Effector memory CD4-positive, alpha-beta T cell (primary cell): ENCODE data around the gene PYGM.
A peak's percentile ranks its signal among the peaks of the same experiment; 100 is the strongest.

Experiments used
- DNase-seq, 3 donors: peaks; one replicate each; pipeline ENCODE4 v3.0.0-alpha.2; 2020
- H3K27ac ChIP-seq: 2 replicates; pipeline ENCODE4 v1.7.0; 2013; ENCODE audit warnings: mild to moderate bottlenecking, low read length, moderate library complexity; ENCODE audit not compliant: insufficient read depth, poor library complexity, severe bottlenecking
- H3K27me3 ChIP-seq: replicated peaks from 2 replicates; pipeline ENCODE4 v1.7.0; 2013; ENCODE audit warnings: mild to moderate bottlenecking, low read length; ENCODE audit not compliant: insufficient read depth, control insufficient read depth, poor library complexity, severe bottlenecking
- H3K36me3 ChIP-seq: 2 replicates; pipeline ENCODE4 v1.7.0; 2013; ENCODE audit warnings: mild to moderate bottlenecking, low read length, moderate library complexity; ENCODE audit not compliant: control insufficient read depth, insufficient read depth
- H3K4me1 ChIP-seq: 2 replicates; pipeline ENCODE4 v1.7.0; 2013; ENCODE audit warnings: low read length, mild to moderate bottlenecking; ENCODE audit not compliant: control insufficient read depth, insufficient read depth, poor library complexity, severe bottlenecking
- H3K4me3 ChIP-seq: 2 replicates; pipeline ENCODE4 v1.7.0; 2013; ENCODE audit warnings: low read length, low read depth, mild to moderate bottlenecking; ENCODE audit not compliant: insufficient read depth, poor library complexity, severe bottlenecking
- H3K9me3 ChIP-seq: 2 replicates; pipeline ENCODE4 v1.7.0; 2013; ENCODE audit warnings: mild to moderate bottlenecking, low read length, moderate library complexity; ENCODE audit not compliant: control insufficient read depth
- total RNA-seq, 3 donors: gene quantifications; one replicate each; lab custom pipeline; 2026; lab: John Stamatoyannopoulos, UW

PYGM gene
- total RNA-seq: 20.4 to 37.8 (median 24.6) reads per million in 3 donors

GRCh38 chr11:64759722-64760719, at the start of gene PYGM:
Gene PYGM, minus strand, starts transcription at chr11:64759974. Its CDS starts 76 bp downstream, at chr11:64759898.
- Histone ChIP-seq H3K27me3 (no peaks in the 10 kb centered on the region), H3K9me3 (no peaks in the 10 kb centered on the region), H3K4me1 (peaks cover 52% of the 10 kb centered on the region), H3K36me3 (peaks cover 16% of the 10 kb centered on the region), H3K4me3 (no peak within 1 kb of the TSS), H3K27ac (no peak within 1 kb of the TSS)
- no peak for DNase-seq

GRCh38 chr11:64805481-64805880, 45.7 kb upstream of the PYGM start:
- H3K4me3 ChIP-seq: no peak overlapping the region
- no peaks in the 10 kb centered on the region for H3K27me3 ChIP-seq
- peaks cover 23% of the 10 kb centered on the region for H3K36me3 ChIP-seq
- peaks cover 30% of the 10 kb centered on the region for H3K4me1 ChIP-seq
- H3K27ac ChIP-seq: no peak overlapping the region
- no peak for DNase-seq
- H3K9me3 ChIP-seq: no peaks in the 10 kb centered on the region

- H3K9me3 ChIP-seq: no peaks in the 10 kb centered on the region
These were observed 44.8 kb upstream of the PYGM start for GRCh38 chr11:64804346-64805210.

GRCh38 chr11:64803846-64804345, 44.1 kb upstream of the PYGM start:
- Histone ChIP-seq H3K4me3 (peak overlapping the region; percentile 55), H3K36me3 (peaks cover 39% of the 10 kb centered on the region), H3K4me1 (peaks cover 22% of the 10 kb centered on the region), H3K27me3 (no peaks in the 10 kb centered on the region), H3K27ac (peak overlapping the region; percentile 91), H3K9me3 (no peaks in the 10 kb centered on the region)
- DNase-seq: no peak

More at GRCh38 chr11:64804346-64805210, 44.8 kb upstream of the PYGM start:
- peak overlapping the region; percentile 91 for H3K27ac ChIP-seq
- H3K36me3 ChIP-seq: peaks cover 32% of the 10 kb centered on the region
- H3K27me3 ChIP-seq: no peaks in the 10 kb centered on the region
- no peak for DNase-seq
- no peak overlapping the region for H3K4me3 ChIP-seq
- H3K4me1 ChIP-seq: peaks cover 27% of the 10 kb centered on the region

- DNase-seq: peak; percentile 80 to 85 (median 85)
- H3K4me3 ChIP-seq: peak within 1 kb of the TSS; percentile 63
- no peaks in the 10 kb centered on the region for H3K27me3 ChIP-seq
- H3K27ac ChIP-seq: peak within 1 kb of the TSS; percentile 91
- H3K9me3 ChIP-seq: no peaks in the 10 kb centered on the region
- peaks cover 22% of the 10 kb centered on the region for H3K4me1 ChIP-seq
- peaks cover 43% of the 10 kb centered on the region for H3K36me3 ChIP-seq
These were observed 43.5 kb upstream of the PYGM start, which contains the start of gene MAP4K2 for GRCh38 chr11:64803158-64803845. Gene MAP4K2, minus strand, starts transcription at chr11:64803214. Its CDS starts 65 bp downstream, at chr11:64803149.

- H3K4me3 ChIP-seq: peak overlapping the region; percentile 63
- H3K9me3 ChIP-seq: no peaks in the 10 kb centered on the region
- H3K4me1 ChIP-seq: peaks cover 22% of the 10 kb centered on the region
- H3K36me3 ChIP-seq: peaks cover 44% of the 10 kb centered on the region
- peak overlapping the region; percentile 72 for H3K27ac ChIP-seq
- DNase-seq: peak; percentile 28 to 34 (median 31)
- H3K27me3 ChIP-seq: no peaks in the 10 kb centered on the region
These were observed 42.8 kb upstream of the PYGM start for GRCh38 chr11:64802370-64803157.

- Histone ChIP-seq H3K4me1 (peaks cover 22% of the 10 kb centered on the region), H3K27ac (peak overlapping the region; percentile 72), H3K4me3 (peak overlapping the region; percentile 63), H3K9me3 (no peaks in the 10 kb centered on the region), H3K27me3 (no peaks in the 10 kb centered on the region), H3K36me3 (peaks cover 46% of the 10 kb centered on the region)
- peak in 1 of 3 donors; percentile 16 for DNase-seq
These were observed 42.0 kb upstream of the PYGM start for GRCh38 chr11:64801561-64802369.

- Histone ChIP-seq H3K4me1 (peaks cover 22% of the 10 kb centered on the region), H3K36me3 (peaks cover 52% of the 10 kb centered on the region), H3K4me3 (no peak overlapping the region), H3K27ac (no peak overlapping the region), H3K9me3 (no peaks in the 10 kb centered on the region), H3K27me3 (no peaks in the 10 kb centered on the region)
- no peak for DNase-seq
These were observed 41.3 kb upstream of the PYGM start for GRCh38 chr11:64801158-64801464.
